GM18502 (cell line): ENCODE data around the gene SLC38A1.

Source experiments
- ATAC-seq: cut with Tn5 transposase; IDR thresholded peaks from one replicate; pipeline ENCODE4 v1.9.1; 2021; ENCODE audit warnings: mild to moderate bottlenecking; ENCODE audit not compliant: unreplicated experiment, poor library complexity

SLC38A1 gene

DNA sequence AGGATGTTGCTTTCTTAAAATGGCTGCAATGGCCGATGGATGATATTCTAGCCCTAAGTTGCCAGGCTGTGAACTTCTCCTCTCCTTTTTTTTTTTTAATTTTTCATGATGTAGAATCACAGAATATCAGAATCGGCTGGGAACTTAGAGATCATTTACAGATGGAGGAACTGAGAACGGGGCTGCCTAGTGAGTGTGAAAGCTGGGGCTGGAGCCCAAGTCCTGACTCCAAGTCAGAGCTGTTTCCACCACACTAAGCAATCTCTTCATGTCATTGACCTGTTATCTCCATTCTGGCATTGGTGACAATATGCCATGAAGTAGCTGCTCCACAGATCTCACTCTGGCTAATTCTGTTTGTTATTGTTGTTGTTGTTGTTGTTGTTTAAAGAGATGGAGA, 121.7 kb downstream of the SLC38A1 start:
- ATAC-seq = no peak

DNA sequence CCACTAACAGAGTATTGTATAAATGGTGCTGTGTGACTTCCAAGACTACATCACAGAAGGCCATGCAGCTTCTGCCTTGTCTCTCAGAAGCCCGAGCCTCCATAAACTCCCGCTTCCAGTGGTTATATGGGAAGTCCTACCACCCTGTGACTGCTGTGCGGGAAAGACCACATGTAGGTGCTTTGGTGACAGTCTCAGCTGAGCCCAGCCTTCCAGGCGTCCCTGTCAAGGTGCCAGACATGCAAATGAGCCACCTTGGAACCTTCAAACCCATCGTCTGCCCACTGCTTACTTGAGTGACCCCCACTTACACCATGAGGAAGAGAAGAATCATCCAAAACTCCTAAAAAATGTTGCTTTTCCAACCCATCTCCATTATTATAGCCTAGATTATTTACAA, 123.0 kb downstream of the SLC38A1 start:
- no peak for ATAC-seq

DNA sequence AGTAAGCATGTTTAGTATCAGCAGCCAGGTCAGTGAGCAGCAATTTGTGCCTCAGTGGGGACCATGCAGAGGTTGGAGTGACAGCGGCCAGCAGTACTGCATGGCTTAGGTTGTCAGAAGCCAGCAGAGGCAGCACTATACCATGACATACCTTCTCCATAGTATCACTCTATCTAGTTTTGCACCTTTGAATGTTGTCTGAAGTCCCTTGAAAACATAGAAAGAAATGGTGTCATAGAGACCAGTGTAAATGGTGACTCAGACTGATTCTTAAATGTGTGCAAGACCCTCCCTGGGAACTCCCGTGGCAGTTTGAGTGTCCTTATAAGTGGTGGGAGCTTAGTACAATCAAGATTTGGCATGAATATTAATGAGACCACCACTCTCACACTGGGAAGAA, 124.4 kb downstream of the SLC38A1 start:
- ATAC-seq = no peak

DNA sequence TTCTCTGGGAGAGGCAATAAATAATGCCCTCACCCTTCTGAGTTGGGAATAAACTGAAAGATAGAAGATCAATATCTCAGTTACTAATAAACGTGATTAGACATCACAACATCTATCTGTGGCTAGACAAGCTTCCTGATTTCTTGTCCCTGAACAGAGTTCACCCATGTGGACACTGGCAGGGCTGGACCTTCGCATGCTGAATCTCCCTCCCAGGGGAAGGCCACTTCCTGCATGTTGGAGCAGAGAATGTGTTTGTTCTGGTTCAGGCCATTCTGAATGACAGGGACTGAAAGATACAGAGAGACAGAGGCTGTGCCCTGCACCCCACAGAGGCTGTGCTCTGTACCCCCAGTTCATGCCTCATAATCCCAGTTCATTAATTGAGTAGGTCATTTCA, 132.6 kb downstream of the SLC38A1 start:
- no peak for ATAC-seq

DNA sequence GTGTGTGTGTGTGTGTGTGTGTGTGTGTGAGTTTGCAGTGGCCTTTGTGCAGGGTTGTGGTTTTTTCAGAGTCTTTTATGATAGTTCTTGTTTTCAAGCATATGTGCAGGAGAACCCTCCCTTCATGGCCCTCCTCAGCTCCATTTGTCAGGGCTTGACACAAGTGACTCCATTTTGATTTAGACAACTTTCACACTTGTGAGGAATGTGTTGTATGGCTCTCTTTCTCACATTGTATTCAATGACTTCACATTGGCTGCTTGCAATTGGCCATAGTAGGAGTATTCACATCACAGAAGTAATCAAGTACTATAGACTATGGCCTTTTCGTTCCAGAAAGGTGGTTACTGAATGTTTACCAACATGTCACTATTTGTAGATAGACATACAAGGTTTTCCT, 133.1 kb downstream of the SLC38A1 start:
- no peak for ATAC-seq

DNA sequence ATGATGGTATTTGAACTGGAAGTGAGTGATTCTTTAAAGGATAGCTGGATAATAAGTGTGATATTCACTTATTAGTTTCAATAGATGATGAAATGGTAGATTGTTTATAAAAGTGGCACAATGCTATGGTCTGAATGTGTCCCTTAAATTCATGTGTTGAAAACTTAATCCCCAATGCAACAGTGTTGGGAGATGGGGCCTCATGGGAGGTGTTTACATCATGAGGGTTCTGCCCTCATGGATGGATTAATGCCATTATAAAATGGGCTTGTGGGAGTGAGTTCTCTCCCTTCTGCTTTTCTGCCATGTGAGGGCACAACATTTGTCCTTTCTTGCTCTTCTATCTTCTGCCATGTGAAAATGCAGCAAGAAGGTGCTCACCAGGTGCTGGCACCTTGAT, 134.0 kb downstream of the SLC38A1 start:
- no peak for ATAC-seq

DNA sequence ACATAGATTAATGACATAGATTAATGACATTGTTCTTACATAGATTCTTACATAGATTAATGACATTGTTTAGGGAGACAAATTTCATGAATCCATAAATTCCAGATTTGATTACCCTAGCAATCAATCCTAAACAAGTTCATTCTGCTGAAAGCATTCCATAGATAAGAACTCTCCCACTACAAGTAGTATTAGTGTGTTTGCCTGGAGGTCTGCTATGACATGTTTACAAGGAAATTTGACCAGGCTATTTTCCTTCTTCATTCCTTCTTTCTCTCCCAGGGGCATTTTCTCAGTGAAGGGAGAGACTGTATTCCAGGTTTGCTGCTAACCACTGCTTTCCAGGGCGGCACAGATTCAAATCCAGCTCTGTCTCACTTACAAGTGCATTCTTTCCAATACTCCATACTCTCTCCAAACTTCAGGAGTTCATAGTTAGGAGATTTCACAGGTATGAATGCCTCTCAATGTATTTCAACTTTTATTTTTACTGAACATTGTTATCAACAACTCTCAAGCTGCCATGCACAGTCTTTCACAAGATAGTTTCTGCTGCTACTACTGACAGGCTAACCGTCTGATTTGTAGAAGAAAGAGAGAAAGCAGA, 134.5 kb downstream of the SLC38A1 start:
- ATAC-seq = no peak

DNA sequence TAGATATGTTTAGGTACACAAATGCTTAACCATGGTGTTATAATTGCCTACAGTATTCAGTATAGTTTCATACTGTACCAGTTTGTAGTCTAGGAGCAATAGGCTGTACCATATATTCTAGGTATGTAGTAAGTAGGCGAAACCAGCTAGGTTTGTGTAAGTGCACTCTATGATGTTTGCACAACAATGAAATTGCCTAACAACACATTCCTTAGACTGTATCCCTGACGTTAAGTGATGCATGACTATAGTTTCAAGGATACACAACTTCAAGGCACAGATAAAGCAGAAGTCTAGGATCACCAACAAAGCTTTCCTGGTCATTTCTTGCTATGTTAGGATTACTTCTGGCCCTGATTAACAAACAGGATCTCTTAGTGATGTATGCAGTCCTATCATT, 135.1 kb downstream of the SLC38A1 start:
- ATAC-seq = no peak
